ENCODE measurements around the gene SMAD3. TPM values are rescaled to one million over a fixed set of nuclear protein-coding genes. Genes with fewer than 3 reads are reported as not detected.

SMAD3 gene
- total and polyA plus RNA-seq, 2 of the 8 experiments (the other 6 are each of a cell fraction or from before 2014, with no cell fraction given): 10.1 to 12.4 TPM

DNA sequence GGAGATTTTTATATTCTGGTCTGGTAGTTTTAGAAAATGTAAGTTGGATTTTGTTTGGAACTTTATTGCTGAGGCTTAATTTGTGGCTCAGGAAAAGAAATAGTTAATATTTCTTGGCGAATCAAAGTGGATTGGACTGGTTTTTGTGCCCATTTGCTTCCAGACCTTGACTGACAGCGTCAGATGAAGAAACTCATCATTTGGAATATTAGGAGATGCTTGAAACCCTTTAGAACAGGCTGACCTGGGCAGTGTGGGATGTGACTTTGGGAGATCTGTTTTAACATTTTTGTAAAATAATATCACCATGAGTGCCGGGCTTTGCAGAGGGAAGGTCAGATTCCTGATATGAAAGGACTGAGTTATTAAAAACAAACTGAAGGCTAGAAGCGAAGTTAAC is 106.1 kb downstream of the SMAD3 start (continued):
- TF ChIP-seq EZH2 (IDR thresholded peaks at IDR 0.05; ENCODE audit: low read depth, low read length, severe bottlenecking) (no peak), BACH1 (IDR thresholded peaks at IDR 0.05; ENCODE audit: low read length) (no peak)

Data from H1 (cell line).